Neuronal stem cell (in vitro differentiated cells): Measurements from ENCODE around the gene N4BP2. TPM values are rescaled to one million over a fixed set of nuclear protein-coding genes. Genes with fewer than 3 reads are reported as not detected.
A peak's percentile ranks its signal among the peaks of the same experiment; 100 is the strongest.
"Not testable (repeated sequence)": the region's sequence is repeated elsewhere in the genome, so short reads cannot be mapped to it uniquely, and the experiment has no call there.

ENCODE experiments used
- DNase-seq: peaks from one replicate; pipeline ENCODE4 v3.0.0-alpha.2; 2013; ENCODE audit warnings: low spot score
- H2AFZ ChIP-seq: one replicate; pipeline ENCODE4 v1.6.1; 2013; ENCODE audit warnings: mild to moderate bottlenecking, low read length, inconsistent platforms
- H2AK5ac ChIP-seq: 2 replicates; pipeline ENCODE4 v1.6.1; 2013; ENCODE audit warnings: low read depth, mild to moderate bottlenecking, inconsistent platforms, low read length, moderate library complexity, mixed read lengths
- H2BK120ac ChIP-seq: 2 replicates; pipeline ENCODE4 v1.6.1; 2013; ENCODE audit warnings: low read depth, mild to moderate bottlenecking, inconsistent platforms, low read length, moderate library complexity, mixed read lengths
- H2BK12ac ChIP-seq: one replicate; pipeline ENCODE4 v1.6.1; 2013; ENCODE audit warnings: low read length, inconsistent platforms
- H2BK15ac ChIP-seq: 2 replicates; pipeline ENCODE4 v1.6.1; 2013; ENCODE audit warnings: mild to moderate bottlenecking, low read length, inconsistent platforms, mixed read lengths
- H2BK5ac ChIP-seq: one replicate; pipeline ENCODE4 v1.6.1; 2013; ENCODE audit warnings: inconsistent platforms, mild to moderate bottlenecking, low read length, moderate library complexity
- H3K14ac ChIP-seq: one replicate; pipeline ENCODE4 v1.6.1; 2013; ENCODE audit warnings: low read length, inconsistent platforms
- H3K18ac ChIP-seq: 2 replicates; pipeline ENCODE4 v1.6.1; 2013; ENCODE audit warnings: low read length, inconsistent platforms
- H3K23ac ChIP-seq: 2 replicates; pipeline ENCODE4 v1.6.1; 2013; ENCODE audit warnings: low read depth, mild to moderate bottlenecking, mixed read lengths, low read length, inconsistent platforms; ENCODE audit not compliant: poor library complexity
- H3K27ac ChIP-seq: replicated peaks from 3 replicates; pipeline ENCODE4 v1.5.1; 2013; ENCODE audit warnings: low read length, inconsistent platforms
- H3K27me3 ChIP-seq, 3 experiments: 2 replicates each; pipeline ENCODE4 v1.6.1; 2013; ENCODE audit warnings: low read length in 3 of 3, mild to moderate bottlenecking in 2 of 3, inconsistent platforms in 1 of 3, low read depth in 1 of 3, mixed read lengths in 1 of 3, moderate library complexity in 1 of 3; ENCODE audit not compliant: control insufficient read depth in 3 of 3, insufficient read depth in 3 of 3
- H3K36me3 ChIP-seq, 2 donors: replicated peaks in 1 of 2; 2 replicates each; pipeline ENCODE4 v1.6.1; 2013; ENCODE audit warnings: low read length in 2 of 2; ENCODE audit not compliant: control insufficient read depth in 2 of 2, insufficient read depth in 2 of 2
- H3K4ac ChIP-seq: 2 replicates; pipeline ENCODE4 v1.6.1; 2013; ENCODE audit warnings: inconsistent platforms, mild to moderate bottlenecking, low read length, moderate library complexity
- H3K4me1 ChIP-seq, 2 donors: 1 replicate in 1 of 2; 2 replicates in 1 of 2; pipeline ENCODE4 v1.6.1; 2013; ENCODE audit warnings: low read length in 2 of 2, low read depth in 1 of 2; ENCODE audit not compliant: control insufficient read depth in 2 of 2, insufficient read depth in 1 of 2
- H3K4me2 ChIP-seq: one replicate; pipeline ENCODE4 v1.6.1; 2013; ENCODE audit warnings: mild to moderate bottlenecking, low read length, inconsistent platforms; ENCODE audit not compliant: insufficient read depth, poor library complexity, severe bottlenecking
- H3K4me3 ChIP-seq, 2 donors: 2 replicates each; pipeline ENCODE4 v1.5.1; 2013; ENCODE audit warnings: low read length in 2 of 2, mild to moderate bottlenecking in 2 of 2, inconsistent platforms in 1 of 2, moderate library complexity in 1 of 2
- H3K79me1 ChIP-seq: one replicate; pipeline ENCODE4 v1.6.1; 2013; ENCODE audit warnings: low read depth, mild to moderate bottlenecking, inconsistent platforms, low read length, moderate library complexity
- H3K9ac ChIP-seq: one replicate; pipeline ENCODE4 v1.6.1; 2013; ENCODE audit warnings: mild to moderate bottlenecking, low read depth, low read length, inconsistent platforms; ENCODE audit not compliant: poor library complexity
- H3K9me3 ChIP-seq, 2 donors: replicated peaks in 1 of 2; 2 replicates each; pipeline versions ENCODE3 to v1.6.1; 2013; ENCODE audit warnings: low read length in 2 of 2, mild to moderate bottlenecking in 2 of 2, inconsistent platforms in 1 of 2, low read depth in 1 of 2, mixed read lengths in 1 of 2, moderate library complexity in 1 of 2; ENCODE audit not compliant: control insufficient read depth in 2 of 2, insufficient read depth in 1 of 2
- H4K8ac ChIP-seq: one replicate; pipeline ENCODE4 v1.6.1; 2013; ENCODE audit warnings: low read depth, mild to moderate bottlenecking, inconsistent platforms, low read length, moderate library complexity
- H4K91ac ChIP-seq: one replicate; pipeline ENCODE4 v1.6.1; 2013; ENCODE audit warnings: low read length, low read depth, mild to moderate bottlenecking, inconsistent platforms; ENCODE audit not compliant: poor library complexity
- WGBS, 2 donors: extraction: QIAGEN DNeasy Blood & Tissue Kit; methylation state at CpG; one replicate each; pipeline ENCODE4 v1.1.7; 2013; ENCODE audit warnings: missing lambda C conversion rate in 2 of 2, mixed read lengths in 1 of 2; ENCODE audit not compliant: insufficient read length in 2 of 2, insufficient replicate concordance in 1 of 2; ENCODE audit errors: extremely low coverage in 2 of 2; 5-methylcytosine and 5-hydroxymethylcytosine counted together
- polyA plus RNA-seq, 2 experiments: library from polyadenylated mRNA; stranded (reverse); fragments of 200-250 nt; gene quantifications; one replicate each; pipeline ENCODE4 v1.2.3, GENCODE V29; 2013

Gene N4BP2
- polyA plus RNA-seq (2013, experiment 1 of 2) = 13.5 TPM
- 14.7 TPM for polyA plus RNA-seq (2013, experiment 2 of 2)

GRCh38 chr4:40056716-40057585 is at the start of gene N4BP2:
Gene N4BP2 (plus strand): TSS chr4:40056850. CDS start chr4:40097341, 40,491 bp downstream.
- Histone ChIP-seq H3K36me3 (peaks cover 2 to 29% of the 10 kb centered on the region in 2 donors), H2BK12ac (peak within 1 kb of the TSS; percentile 22), H3K4me1 (peaks cover 4 to 5% of the 10 kb centered on the region in 2 donors), H3K4me3 (peak within 1 kb of the TSS; percentile 86 to 87), H4K8ac (peak within 1 kb of the TSS; percentile 66), H2BK15ac (peak within 1 kb of the TSS; percentile 97), H3K9me3 (no peaks in the 10 kb centered on the region), H2BK5ac (peak within 1 kb of the TSS; percentile 99), H2AFZ (peak within 1 kb of the TSS; percentile 86), H3K4ac (peak within 1 kb of the TSS; percentile 98), H3K9ac (peak within 1 kb of the TSS; percentile 99), H3K4me2 (peak within 1 kb of the TSS; percentile 89), H4K91ac (peak within 1 kb of the TSS; percentile 97), H3K79me1 (peaks cover 3% of the 10 kb centered on the region), H3K27me3 (no peaks in the 10 kb centered on the region), H2AK5ac (peak within 1 kb of the TSS; percentile 97), H3K23ac (peak within 1 kb of the TSS; percentile 98), H3K18ac (peak within 1 kb of the TSS; percentile 100), H3K14ac (peak within 1 kb of the TSS; percentile 98), H2BK120ac (peak within 1 kb of the TSS; percentile 94), H3K27ac (peak within 1 kb of the TSS; percentile 96)
- no CpG with 5 or more reads among the region's 99 CpGs for WGBS, 2 donors
- DNase-seq = peak; percentile 89

GRCh38 chr4:40016007-40016406 is 40.6 kb upstream of the N4BP2 start:
- Histone ChIP-seq H3K9me3 (no peaks in the 10 kb centered on the region), H4K8ac (no peak overlapping the region)

GRCh38 chr4:40020221-40020620 is 36.4 kb upstream of the N4BP2 start:
- no peak for DNase-seq
- Histone ChIP-seq H3K27ac (no peak overlapping the region), H2BK120ac (no peak overlapping the region), H3K9me3 (no peaks in the 10 kb centered on the region), H3K23ac (no peak overlapping the region), H3K79me1 (no peaks in the 10 kb centered on the region), H2BK15ac (no peak overlapping the region), H3K27me3 (no peaks in the 10 kb centered on the region), H3K4me1 (no peaks in the 10 kb centered on the region), H3K36me3 (no peaks in the 10 kb centered on the region), H3K4me3 (no peak overlapping the region), H2AFZ (no peak overlapping the region), H2BK12ac (no peak overlapping the region), H2AK5ac (no peak overlapping the region), H3K4me2 (no peak overlapping the region), H3K14ac (no peak overlapping the region), H4K91ac (no peak overlapping the region), H3K18ac (peak overlapping the region; percentile 64), H4K8ac (no peak overlapping the region), H2BK5ac (no peak overlapping the region), H3K9ac (no peak overlapping the region), H3K4ac (no peak overlapping the region)
- WGBS, 2 donors = no CpG with 5 or more reads among the region's 15 CpGs

More at GRCh38 chr4:40016007-40016406, 40.6 kb upstream of the N4BP2 start:
- H3K4ac ChIP-seq = no peak overlapping the region
- no peak overlapping the region for H3K23ac ChIP-seq
- H3K27ac ChIP-seq = no peak overlapping the region
- no peak overlapping the region for H3K4me3 ChIP-seq
- no peaks in the 10 kb centered on the region for H3K79me1 ChIP-seq
- no peak overlapping the region for H3K18ac ChIP-seq
- no peak overlapping the region for H2BK5ac ChIP-seq
- no peak overlapping the region for H3K9ac ChIP-seq
- H3K14ac ChIP-seq = no peak overlapping the region
- no CpG with 5 or more reads among the region's 2 CpGs for WGBS, 2 donors
- H2BK15ac ChIP-seq = no peak overlapping the region
- H3K36me3 ChIP-seq = no peaks in the 10 kb centered on the region
- no peaks in the 10 kb centered on the region for H3K4me1 ChIP-seq
- H3K4me2 ChIP-seq = no peak overlapping the region
- H2BK120ac ChIP-seq = no peak overlapping the region
- H2AK5ac ChIP-seq = no peak overlapping the region
- H2BK12ac ChIP-seq = no peak overlapping the region
- H3K27me3 ChIP-seq = no peaks in the 10 kb centered on the region
- H2AFZ ChIP-seq = no peak overlapping the region
- H4K91ac ChIP-seq = no peak overlapping the region
- no peak for DNase-seq

- peak overlapping the region in 1 of 2 donors; percentile 41 for H3K4me3 ChIP-seq
- not testable (repeated sequence) for H2BK120ac ChIP-seq, H2AFZ ChIP-seq, H3K4me1 ChIP-seq, H2AK5ac ChIP-seq, H2BK15ac ChIP-seq, H3K79me1 ChIP-seq, H3K27ac ChIP-seq, H3K14ac ChIP-seq, H2BK12ac ChIP-seq, H3K4me2 ChIP-seq, H4K8ac ChIP-seq, H3K9ac ChIP-seq, H3K4ac ChIP-seq, H3K36me3 ChIP-seq, H4K91ac ChIP-seq, H3K18ac ChIP-seq, H3K23ac ChIP-seq, H2BK5ac ChIP-seq, H3K9me3 ChIP-seq, H3K27me3 ChIP-seq, DNase-seq
- no CpG with 5 or more reads among the region's 7 CpGs for WGBS, 2 donors
These were observed 35.5 kb upstream of the N4BP2 start for GRCh38 chr4:40021116-40021515.
